Neuronal stem cell (in vitro differentiated cells): ENCODE data around the gene RAX2.
"Not testable (repeated sequence)": the region's sequence is repeated elsewhere in the genome, so short reads cannot be mapped to it uniquely, and the experiment has no call there.

ENCODE experiments used
- DNase-seq: peaks from one replicate; pipeline ENCODE4 v3.0.0-alpha.2; 2013; ENCODE audit warnings: low spot score
- H2AFZ ChIP-seq: one replicate; pipeline ENCODE4 v1.6.1; 2013; ENCODE audit warnings: mild to moderate bottlenecking, low read length, inconsistent platforms
- H2AK5ac ChIP-seq: 2 replicates; pipeline ENCODE4 v1.6.1; 2013; ENCODE audit warnings: low read depth, mild to moderate bottlenecking, inconsistent platforms, low read length, moderate library complexity, mixed read lengths
- H2BK120ac ChIP-seq: 2 replicates; pipeline ENCODE4 v1.6.1; 2013; ENCODE audit warnings: low read depth, mild to moderate bottlenecking, inconsistent platforms, low read length, moderate library complexity, mixed read lengths
- H2BK12ac ChIP-seq: one replicate; pipeline ENCODE4 v1.6.1; 2013; ENCODE audit warnings: low read length, inconsistent platforms
- H2BK15ac ChIP-seq: 2 replicates; pipeline ENCODE4 v1.6.1; 2013; ENCODE audit warnings: mild to moderate bottlenecking, low read length, inconsistent platforms, mixed read lengths
- H2BK5ac ChIP-seq: one replicate; pipeline ENCODE4 v1.6.1; 2013; ENCODE audit warnings: inconsistent platforms, mild to moderate bottlenecking, low read length, moderate library complexity
- H3K14ac ChIP-seq: one replicate; pipeline ENCODE4 v1.6.1; 2013; ENCODE audit warnings: low read length, inconsistent platforms
- H3K18ac ChIP-seq: 2 replicates; pipeline ENCODE4 v1.6.1; 2013; ENCODE audit warnings: low read length, inconsistent platforms
- H3K23ac ChIP-seq: 2 replicates; pipeline ENCODE4 v1.6.1; 2013; ENCODE audit warnings: low read depth, mild to moderate bottlenecking, mixed read lengths, low read length, inconsistent platforms; ENCODE audit not compliant: poor library complexity
- H3K27ac ChIP-seq: replicated peaks from 3 replicates; pipeline ENCODE4 v1.5.1; 2013; ENCODE audit warnings: low read length, inconsistent platforms
- H3K27me3 ChIP-seq, 3 experiments: 2 replicates each; pipeline ENCODE4 v1.6.1; 2013; ENCODE audit warnings: low read length in 3 of 3, mild to moderate bottlenecking in 2 of 3, inconsistent platforms in 1 of 3, low read depth in 1 of 3, mixed read lengths in 1 of 3, moderate library complexity in 1 of 3; ENCODE audit not compliant: control insufficient read depth in 3 of 3, insufficient read depth in 3 of 3
- H3K36me3 ChIP-seq, 2 donors: replicated peaks in 1 of 2; 2 replicates each; pipeline ENCODE4 v1.6.1; 2013; ENCODE audit warnings: low read length in 2 of 2; ENCODE audit not compliant: control insufficient read depth in 2 of 2, insufficient read depth in 2 of 2
- H3K4ac ChIP-seq: 2 replicates; pipeline ENCODE4 v1.6.1; 2013; ENCODE audit warnings: inconsistent platforms, mild to moderate bottlenecking, low read length, moderate library complexity
- H3K4me1 ChIP-seq, 2 donors: 1 replicate in 1 of 2; 2 replicates in 1 of 2; pipeline ENCODE4 v1.6.1; 2013; ENCODE audit warnings: low read length in 2 of 2, low read depth in 1 of 2; ENCODE audit not compliant: control insufficient read depth in 2 of 2, insufficient read depth in 1 of 2
- H3K4me2 ChIP-seq: one replicate; pipeline ENCODE4 v1.6.1; 2013; ENCODE audit warnings: mild to moderate bottlenecking, low read length, inconsistent platforms; ENCODE audit not compliant: insufficient read depth, poor library complexity, severe bottlenecking
- H3K4me3 ChIP-seq, 2 donors: 2 replicates each; pipeline ENCODE4 v1.5.1; 2013; ENCODE audit warnings: low read length in 2 of 2, mild to moderate bottlenecking in 2 of 2, inconsistent platforms in 1 of 2, moderate library complexity in 1 of 2
- H3K79me1 ChIP-seq: one replicate; pipeline ENCODE4 v1.6.1; 2013; ENCODE audit warnings: low read depth, mild to moderate bottlenecking, inconsistent platforms, low read length, moderate library complexity
- H3K9ac ChIP-seq: one replicate; pipeline ENCODE4 v1.6.1; 2013; ENCODE audit warnings: mild to moderate bottlenecking, low read depth, low read length, inconsistent platforms; ENCODE audit not compliant: poor library complexity
- H3K9me3 ChIP-seq, 2 donors: replicated peaks in 1 of 2; 2 replicates each; pipeline versions ENCODE3 to v1.6.1; 2013; ENCODE audit warnings: low read length in 2 of 2, mild to moderate bottlenecking in 2 of 2, inconsistent platforms in 1 of 2, low read depth in 1 of 2, mixed read lengths in 1 of 2, moderate library complexity in 1 of 2; ENCODE audit not compliant: control insufficient read depth in 2 of 2, insufficient read depth in 1 of 2
- H4K8ac ChIP-seq: one replicate; pipeline ENCODE4 v1.6.1; 2013; ENCODE audit warnings: low read depth, mild to moderate bottlenecking, inconsistent platforms, low read length, moderate library complexity
- H4K91ac ChIP-seq: one replicate; pipeline ENCODE4 v1.6.1; 2013; ENCODE audit warnings: low read length, low read depth, mild to moderate bottlenecking, inconsistent platforms; ENCODE audit not compliant: poor library complexity
- WGBS, 2 donors: extraction: QIAGEN DNeasy Blood & Tissue Kit; methylation state at CpG; one replicate each; pipeline ENCODE4 v1.1.7; 2013; ENCODE audit warnings: missing lambda C conversion rate in 2 of 2, mixed read lengths in 1 of 2; ENCODE audit not compliant: insufficient read length in 2 of 2, insufficient replicate concordance in 1 of 2; ENCODE audit errors: extremely low coverage in 2 of 2; 5-methylcytosine and 5-hydroxymethylcytosine counted together

RAX2 gene

DNA sequence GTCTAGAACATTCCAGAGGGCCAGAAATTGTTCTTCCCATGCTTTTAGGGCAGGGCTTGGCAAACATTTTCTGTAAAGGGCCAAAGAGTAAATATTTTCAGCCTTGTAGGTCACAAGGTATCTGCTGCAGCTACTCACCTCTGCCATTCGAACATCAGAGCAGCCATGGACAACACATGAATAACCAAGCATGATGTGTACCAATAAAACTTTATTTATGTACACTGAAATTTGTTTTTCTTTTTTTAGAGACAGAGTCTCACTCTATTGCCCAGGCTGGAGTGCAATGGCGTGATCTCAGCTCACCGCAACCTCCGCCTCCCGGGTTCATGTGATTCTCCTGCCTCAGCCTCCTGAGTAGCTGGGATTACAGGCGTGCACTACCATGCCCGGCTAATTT is 14.3 kb downstream of the RAX2 start:
- H2AK5ac ChIP-seq, H3K9ac ChIP-seq, H3K27me3 ChIP-seq, H4K91ac ChIP-seq, H3K27ac ChIP-seq, H2BK5ac ChIP-seq, H3K4me3 ChIP-seq, H2AFZ ChIP-seq, H3K18ac ChIP-seq, H3K79me1 ChIP-seq, H3K4me2 ChIP-seq, H2BK15ac ChIP-seq, H3K4me1 ChIP-seq, H2BK120ac ChIP-seq, H3K14ac ChIP-seq, H3K9me3 ChIP-seq, H4K8ac ChIP-seq, H3K23ac ChIP-seq, H3K4ac ChIP-seq, H2BK12ac ChIP-seq, DNase-seq: not testable (repeated sequence)
- no CpG with 5 or more reads among the region's 7 CpGs for WGBS, 2 donors
- peaks cover 4 to 28% of the 10 kb centered on the region in 2 donors for H3K36me3 ChIP-seq

DNA sequence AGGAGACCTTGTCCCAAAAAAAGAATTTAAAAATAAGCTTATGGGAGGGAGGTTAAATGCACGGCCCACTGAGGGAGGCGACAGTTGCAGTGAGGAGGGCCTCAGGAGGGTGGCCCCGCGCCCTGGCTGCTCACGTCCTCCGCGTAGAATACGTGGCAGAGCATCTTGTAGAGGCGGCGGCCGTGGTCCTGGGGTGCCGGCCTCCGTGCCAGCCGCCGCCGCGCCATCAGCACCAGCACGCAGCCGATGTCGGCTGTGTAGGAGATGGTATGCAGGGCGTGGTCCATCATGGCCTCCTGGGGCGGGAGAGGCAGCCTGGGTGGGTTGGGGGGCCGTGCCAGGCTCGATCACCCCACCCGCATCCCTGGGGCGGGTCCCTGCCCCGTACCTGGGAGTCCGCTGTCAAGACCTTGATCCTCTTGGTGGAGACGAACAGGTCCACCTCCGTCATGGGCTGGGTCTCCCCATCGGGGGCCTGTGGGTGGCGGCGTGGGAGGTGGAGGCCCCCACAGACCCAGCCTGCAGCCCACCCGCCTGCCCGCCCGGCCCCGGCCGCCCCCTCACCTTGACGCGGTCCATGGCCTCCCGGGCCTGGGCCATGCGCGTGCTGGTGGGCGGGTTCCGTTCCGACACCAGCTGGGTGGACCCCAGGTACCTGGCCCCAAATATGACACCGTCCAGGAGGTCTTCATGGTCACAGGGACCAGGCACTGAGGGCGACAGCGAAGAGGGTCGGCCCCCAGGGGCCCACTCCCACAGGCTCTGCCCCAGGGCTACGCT is 18.2 kb downstream of the RAX2 start:
- no CpG with 5 or more reads among the region's 51 CpGs for WGBS, 2 donors
- H2BK5ac ChIP-seq: no peak overlapping the region

DNA sequence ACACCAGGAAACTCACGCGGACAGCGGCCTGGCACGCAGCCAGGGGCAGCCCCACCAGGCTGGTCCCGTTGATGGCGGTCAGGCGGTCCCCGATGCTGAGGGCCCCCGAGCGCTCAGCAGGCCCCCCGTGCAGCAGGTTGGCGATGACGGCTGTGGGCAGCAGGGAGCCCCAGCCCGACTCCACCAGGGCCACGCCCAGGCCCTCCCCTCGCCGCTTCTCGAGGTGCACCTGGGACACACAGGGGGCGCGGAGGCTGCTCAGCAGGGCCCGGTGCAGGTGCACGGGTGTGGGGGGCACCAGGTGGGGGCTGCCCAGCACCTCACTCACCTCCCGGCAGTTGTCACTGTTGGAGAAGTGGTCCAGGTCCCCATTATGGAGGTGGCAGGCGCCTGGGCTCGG is 19.5 kb downstream of the RAX2 start:
- Histone ChIP-seq H3K79me1 (peaks cover 5% of the 10 kb centered on the region), H2AFZ (no peak overlapping the region), H2BK12ac (no peak overlapping the region), H3K27ac (no peak overlapping the region), H3K4me1 (no peaks in the 10 kb centered on the region), H2AK5ac (no peak overlapping the region), H3K18ac (no peak overlapping the region), H3K4ac (no peak overlapping the region), H3K9ac (no peak overlapping the region), H2BK15ac (no peak overlapping the region), H3K14ac (no peak overlapping the region), H4K91ac (no peak overlapping the region), H4K8ac (no peak overlapping the region), H3K4me2 (no peak overlapping the region), H3K23ac (peak overlapping the region; percentile 43), H3K4me3 (no peak overlapping the region), H3K9me3 (no peaks in the 10 kb centered on the region), H2BK120ac (no peak overlapping the region), H2BK5ac (peak overlapping the region; percentile 53), H3K36me3 (peaks cover 12 to 19% of the 10 kb centered on the region in 2 donors), H3K27me3 (no peaks in the 10 kb centered on the region)
- WGBS, 2 donors: no CpG with 5 or more reads among the region's 25 CpGs
- no peak for DNase-seq

More for the DNA sequence above, 18.2 kb downstream of the RAX2 start:
- no peaks in the 10 kb centered on the region for H3K4me1 ChIP-seq
- H2BK120ac ChIP-seq: no peak overlapping the region
- H3K27me3 ChIP-seq: no peaks in the 10 kb centered on the region
- H3K9ac ChIP-seq: no peak overlapping the region
- no peak overlapping the region for H3K4ac ChIP-seq
- no peak for DNase-seq
- H2AFZ ChIP-seq: no peak overlapping the region
- no peak overlapping the region for H3K27ac ChIP-seq
- no peak overlapping the region for H3K4me2 ChIP-seq
- peak overlapping the region; percentile 58 for H2BK12ac ChIP-seq
- H4K8ac ChIP-seq: peak overlapping the region; percentile 43
- H3K23ac ChIP-seq: no peak overlapping the region
- H3K4me3 ChIP-seq: no peak overlapping the region
- no peak overlapping the region for H3K18ac ChIP-seq
- no peaks in the 10 kb centered on the region for H3K9me3 ChIP-seq
- peaks cover 5% of the 10 kb centered on the region for H3K79me1 ChIP-seq
- no peak overlapping the region for H2BK15ac ChIP-seq
- no peak overlapping the region for H4K91ac ChIP-seq
- H3K14ac ChIP-seq: no peak overlapping the region
- no peak overlapping the region for H2AK5ac ChIP-seq
- peaks cover 12 to 29% of the 10 kb centered on the region in 2 donors for H3K36me3 ChIP-seq

- no peak overlapping the region for H4K8ac ChIP-seq
- H3K79me1 ChIP-seq: peaks cover 7% of the 10 kb centered on the region
- no peaks in the 10 kb centered on the region for H3K4me1 ChIP-seq
- H3K23ac ChIP-seq: no peak overlapping the region
- peak overlapping the region; percentile 44 for H3K9ac ChIP-seq
- H4K91ac ChIP-seq: no peak overlapping the region
- no peaks in the 10 kb centered on the region for H3K27me3 ChIP-seq
- H2AK5ac ChIP-seq: no peak overlapping the region
- no peak overlapping the region for H2BK120ac ChIP-seq
- DNase-seq: no peak
- no peak overlapping the region for H2AFZ ChIP-seq
- H3K4ac ChIP-seq: no peak overlapping the region
- no peak overlapping the region for H2BK15ac ChIP-seq
- H3K18ac ChIP-seq: no peak overlapping the region
- no peaks in the 10 kb centered on the region for H3K9me3 ChIP-seq
- no peak overlapping the region for H3K4me2 ChIP-seq
- peaks cover 12 to 15% of the 10 kb centered on the region in 2 donors for H3K36me3 ChIP-seq
- no CpG with 5 or more reads among the region's 30 CpGs for WGBS, 2 donors
- no peak overlapping the region for H3K27ac ChIP-seq
- H2BK12ac ChIP-seq: no peak overlapping the region
- peak overlapping the region; percentile 56 for H3K14ac ChIP-seq
- no peak overlapping the region for H3K4me3 ChIP-seq
- no peak overlapping the region for H2BK5ac ChIP-seq
Observed at GRCh38 chr19:3751236-3751635, 20.8 kb downstream of the RAX2 start.
